HPDE6-E6E7 (cell line): ENCODE measurements around the gene TNIK.

ENCODE experiments used
- DNase-seq: peaks from one replicate; pipeline ENCODE4 v3.0.0; 2011; ENCODE audit warnings: missing footprints; ENCODE audit errors: extremely low spot score

Gene TNIK

GRCh38 chr3:171192176-171192854, 267.9 kb downstream of the TNIK start:
- peak; percentile 39 for DNase-seq

- DNase-seq = peak; percentile 12
These were observed 269.5 kb downstream of the TNIK start for GRCh38 chr3:171190668-171191067.

GRCh38 chr3:171189394-171190080, 270.7 kb downstream of the TNIK start:
- no peak for DNase-seq

- DNase-seq = peak; percentile 15
These were observed 272.4 kb downstream of the TNIK start for GRCh38 chr3:171187706-171188290.

GRCh38 chr3:171186817-171187500, 273.2 kb downstream of the TNIK start:
- no peak for DNase-seq

DNA sequence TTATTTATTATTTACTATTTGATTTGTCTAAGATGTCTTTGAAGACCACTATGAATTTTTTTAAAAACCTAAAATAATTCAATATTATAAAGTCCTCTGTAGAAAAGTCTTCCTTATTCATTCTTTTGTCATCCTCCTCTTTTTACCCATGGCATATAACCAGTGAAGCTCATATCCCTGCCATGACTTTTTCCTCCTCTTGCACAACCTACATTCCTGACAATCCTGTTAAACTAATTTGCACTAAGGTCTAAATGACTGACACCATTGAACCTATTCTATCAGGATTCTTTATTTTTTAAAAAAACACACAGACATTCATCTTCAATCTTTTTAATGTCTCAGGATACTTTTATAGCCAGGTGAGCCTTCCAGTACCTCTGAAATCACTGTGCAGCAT, 273.8 kb downstream of the TNIK start:
- no peak for DNase-seq

GRCh38 chr3:171185959-171186358, 274.2 kb downstream of the TNIK start:
- no peak for DNase-seq

DNA sequence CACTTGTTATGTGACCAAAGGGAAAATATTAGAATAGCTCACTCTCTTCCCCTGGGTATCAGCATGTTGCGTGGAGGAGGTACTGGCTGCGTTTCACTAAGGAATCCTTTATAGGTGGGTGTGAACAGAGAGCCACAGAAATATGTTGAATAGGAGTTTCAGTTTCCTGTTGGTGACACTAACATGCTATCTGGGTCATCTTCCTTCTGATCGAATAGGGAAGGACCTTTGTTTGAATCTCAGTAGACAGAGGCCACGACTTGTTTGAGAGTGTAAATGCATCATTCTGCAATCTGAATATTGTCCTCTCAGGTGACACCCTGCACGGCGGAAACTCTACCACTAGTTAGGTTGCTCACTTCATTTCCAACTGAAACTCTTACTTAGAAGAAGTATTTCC, 275.8 kb downstream of the TNIK start:
- DNase-seq = no peak

GRCh38 chr3:171183042-171183441, 277.2 kb downstream of the TNIK start:
- peak; percentile 15 for DNase-seq

- peak; percentile 4 for DNase-seq
These were observed 278.1 kb downstream of the TNIK start for GRCh38 chr3:171181907-171182690.

GRCh38 chr3:171178714-171179113, 281.5 kb downstream of the TNIK start:
- no peak for DNase-seq

DNA sequence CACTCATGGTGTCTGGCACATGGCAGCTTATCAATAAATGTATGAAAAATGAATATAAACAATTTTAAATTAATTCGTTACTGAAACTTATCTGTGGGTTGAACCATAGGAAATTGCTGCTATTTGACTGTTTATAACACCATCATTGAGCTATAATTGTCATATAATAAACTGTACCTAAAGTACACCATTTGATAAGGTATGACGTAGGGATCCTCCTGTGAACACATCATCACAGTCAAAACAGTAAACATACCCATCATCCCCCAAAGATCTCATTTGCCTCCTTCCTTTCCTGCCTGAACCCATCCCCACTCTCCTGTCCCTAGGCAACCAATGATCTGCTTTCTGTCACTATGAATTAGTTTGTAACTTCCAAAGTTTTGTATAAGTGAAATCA, 282.7 kb downstream of the TNIK start:
- DNase-seq = no peak

DNA sequence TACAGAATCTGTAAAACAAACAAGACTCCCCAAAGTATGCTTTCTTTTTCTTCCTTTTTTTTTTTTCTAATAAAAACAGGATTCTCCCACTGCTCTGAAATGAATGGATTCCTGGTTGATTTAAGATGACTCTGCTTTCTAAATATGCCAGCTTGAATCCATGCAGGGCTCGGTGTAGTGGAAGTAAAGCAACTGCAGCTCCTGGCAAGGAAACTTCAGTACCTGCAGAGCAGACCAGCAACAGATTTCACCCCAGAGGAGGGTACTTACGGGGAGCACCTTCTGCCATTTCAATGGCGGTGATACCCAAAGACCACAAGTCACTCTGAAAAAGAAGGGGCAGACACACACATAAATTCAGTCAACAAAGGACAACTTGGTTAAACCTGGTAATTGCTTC, 283.1 kb downstream of the TNIK start:
- DNase-seq = no peak

- no peak for DNase-seq
These were observed 283.8 kb downstream of the TNIK start for GRCh38 chr3:171176244-171176933.

DNA sequence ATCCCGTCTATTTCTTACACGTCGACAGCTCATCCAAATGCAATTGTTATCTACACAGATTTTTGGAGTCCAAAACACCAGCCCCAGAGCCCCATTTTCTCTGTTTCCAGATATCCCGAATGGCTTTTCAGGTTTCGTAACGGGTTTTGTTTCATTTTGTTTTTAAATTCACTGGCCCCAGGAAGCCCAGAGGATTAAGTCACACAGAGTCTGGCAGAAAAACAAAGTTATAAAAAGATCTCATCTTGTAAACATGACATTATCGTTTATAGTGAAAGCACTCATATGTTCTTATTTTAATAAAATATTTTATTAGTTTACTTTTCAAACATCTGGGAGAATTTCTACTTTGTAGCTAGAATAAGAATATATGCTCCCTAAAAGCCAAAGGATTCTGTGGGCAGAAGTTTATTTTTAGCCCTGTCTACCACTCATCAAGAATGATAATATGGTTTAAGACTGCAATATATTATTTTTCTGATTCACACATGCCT, 284.4 kb downstream of the TNIK start:
- DNase-seq = no peak

GRCh38 chr3:171173736-171174135, 286.5 kb downstream of the TNIK start:
- no peak for DNase-seq

GRCh38 chr3:171172070-171172469, 288.1 kb downstream of the TNIK start:
- no peak for DNase-seq

GRCh38 chr3:171169866-171170265, 290.3 kb downstream of the TNIK start:
- DNase-seq = no peak

GRCh38 chr3:171169443-171169842, 290.8 kb downstream of the TNIK start:
- no peak for DNase-seq

GRCh38 chr3:171168551-171168950, 291.7 kb downstream of the TNIK start:
- DNase-seq = no peak

- peak; percentile 53 for DNase-seq
These were observed 292.1 kb downstream of the TNIK start for GRCh38 chr3:171168086-171168485.
